IMR-90 (cell line): ENCODE data around the gene MYO1D. TPM values are rescaled to one million over a fixed set of nuclear protein-coding genes. Genes with fewer than 3 reads are reported as not detected.

Source experiments
- ATAC-seq: fragments of 200-7000 bp; cut with Tn5 transposase; 2 replicates; pipeline ENCODE4 v1.9.1; 2020; ENCODE audit warnings: low read depth, mild to moderate bottlenecking, moderate library complexity
- BruUV-seq: library from RNA; stranded (reverse); fragments of 400-500 nt; replicated peaks from 2 replicates; lab custom pipeline; 2021; lab: Mats Ljungman, UMichigan
- CTCF ChIA-PET: fragments of 300-600 bp; formaldehyde crosslinking; extraction: SDS; loops from one replicate; lab custom pipeline; 2021; ENCODE audit warnings: antibody characterized with exemption; lab: Yijun Ruan, JAX
- POLR2A ChIA-PET: fragments of 300-600 bp; sonication (Branson Sonifier 250); formaldehyde crosslinking; loops from one replicate; lab custom pipeline; 2022; ENCODE audit warnings: antibody characterized with exemption; ENCODE audit not compliant: unreplicated experiment; lab: Charles Lee
- DNase-seq: peaks from one replicate; pipeline ENCODE4 v3.0.0; 2013
- H2AFZ ChIP-seq: replicated peaks from 2 replicates; pipeline ENCODE3; 2013; ENCODE audit warnings: low read length, mild to moderate bottlenecking; ENCODE audit not compliant: poor library complexity
- H2AK5ac ChIP-seq: 2 replicates; pipeline ENCODE4 v1.6.1; 2013; ENCODE audit warnings: low read depth, low read length, inconsistent platforms
- H2AK9ac ChIP-seq: replicated peaks from 2 replicates; pipeline ENCODE3; 2013; ENCODE audit warnings: mild to moderate bottlenecking, low read depth, low read length, moderate library complexity; ENCODE audit not compliant: poor library complexity
- H2BK120ac ChIP-seq: 2 replicates; pipeline ENCODE4 v1.6.1; 2013; ENCODE audit warnings: low read depth, low read length, inconsistent platforms
- H2BK15ac ChIP-seq: 3 replicates; pipeline ENCODE4 v1.6.1; 2013; ENCODE audit warnings: low read depth, low read length, inconsistent platforms
- H2BK20ac ChIP-seq: 2 replicates; pipeline ENCODE4 v1.6.1; 2013; ENCODE audit warnings: low read depth, mild to moderate bottlenecking, inconsistent platforms, low read length, moderate library complexity
- H2BK5ac ChIP-seq: 2 replicates; pipeline ENCODE4 v1.6.1; 2013; ENCODE audit warnings: mild to moderate bottlenecking, low read depth, low read length, inconsistent platforms; ENCODE audit not compliant: poor library complexity, severe bottlenecking
- H3K14ac ChIP-seq: replicated peaks from 2 replicates; pipeline ENCODE4 v1.6.1; 2013; ENCODE audit warnings: low read depth, low read length, inconsistent platforms
- H3K18ac ChIP-seq: 2 replicates; pipeline ENCODE4 v1.6.1; 2013; ENCODE audit warnings: low read depth, low read length, control low read depth
- H3K23ac ChIP-seq: 2 replicates; pipeline ENCODE4 v1.6.1; 2013; ENCODE audit warnings: low read depth, low read length, inconsistent platforms
- H3K27ac ChIP-seq: 2 replicates; pipeline ENCODE4 v1.5.1; 2013; ENCODE audit warnings: mild to moderate bottlenecking, control low read depth, low read length; ENCODE audit not compliant: insufficient read depth
- H3K27me3 ChIP-seq: 2 replicates; pipeline ENCODE4 v1.6.1; 2013; ENCODE audit warnings: low read length; ENCODE audit not compliant: control insufficient read depth, insufficient read depth
- H3K36me3 ChIP-seq: 2 replicates; pipeline ENCODE4 v1.6.1; 2013; ENCODE audit warnings: low read length, mixed read lengths; ENCODE audit not compliant: control insufficient read depth, insufficient read depth
- H3K4ac ChIP-seq: 2 replicates; pipeline ENCODE4 v1.6.1; 2013; ENCODE audit warnings: low read depth, low read length, inconsistent platforms
- H3K4me1 ChIP-seq: 2 replicates; pipeline ENCODE4 v1.6.1; 2013; ENCODE audit warnings: low read length, mixed read lengths; ENCODE audit not compliant: control insufficient read depth, insufficient read depth
- H3K4me2 ChIP-seq: 2 replicates; pipeline ENCODE4 v1.6.1; 2013; ENCODE audit warnings: low read depth, mild to moderate bottlenecking, control low read depth, low read length, moderate library complexity
- H3K4me3 ChIP-seq: 2 replicates; pipeline ENCODE4 v1.5.1; 2013; ENCODE audit warnings: low read depth, mild to moderate bottlenecking, control low read depth, low read length, moderate library complexity; ENCODE audit not compliant: insufficient read depth
- H3K56ac ChIP-seq: 2 replicates; pipeline ENCODE4 v1.6.1; 2013; ENCODE audit warnings: low read length, inconsistent platforms; ENCODE audit not compliant: insufficient read depth; ENCODE audit errors: extremely low read depth
- H3K79me1 ChIP-seq, 2 experiments: 2 replicates each; pipeline ENCODE4 v1.6.1; 2013; ENCODE audit warnings: low read length in 2 of 2, inconsistent platforms in 1 of 2, low read depth in 1 of 2
- H3K9ac ChIP-seq: 2 replicates; pipeline ENCODE4 v1.6.1; 2013; ENCODE audit warnings: low read depth, low read length, control low read depth
- H3K9me1 ChIP-seq: 2 replicates; pipeline ENCODE4 v1.6.1; 2013; ENCODE audit warnings: low read length, inconsistent platforms; ENCODE audit not compliant: insufficient read depth
- H3K9me3 ChIP-seq: 2 replicates; pipeline ENCODE4 v1.6.1; 2013; ENCODE audit warnings: low read length; ENCODE audit not compliant: control insufficient read depth, insufficient read depth
- H4K20me1 ChIP-seq: 2 replicates; pipeline ENCODE4 v1.6.1; 2013; ENCODE audit warnings: low read length, inconsistent platforms; ENCODE audit not compliant: insufficient read depth
- H4K5ac ChIP-seq: 2 replicates; pipeline ENCODE4 v1.6.1; 2013; ENCODE audit warnings: mild to moderate bottlenecking, low read depth, low read length, control low read depth
- H4K8ac ChIP-seq, 2 experiments: 2 replicates each; pipeline ENCODE4 v1.6.1; 2013; ENCODE audit warnings: low read depth in 2 of 2, low read length in 2 of 2, control low read depth in 1 of 2, inconsistent platforms in 1 of 2
- H4K91ac ChIP-seq: 2 replicates; pipeline ENCODE4 v1.6.1; 2013; ENCODE audit warnings: low read depth, low read length, inconsistent platforms; ENCODE audit not compliant: insufficient read depth
- BHLHE40 ChIP-seq: fragments of 150-350 bp; IDR thresholded peaks from 2 replicates; pipeline ENCODE4 v1.6.1; 2016; ENCODE audit warnings: mild to moderate bottlenecking, low read depth, low read length
- CEBPB ChIP-seq: IDR thresholded peaks from 2 replicates; pipeline ENCODE4 v1.6.1; 2012; ENCODE audit warnings: low read depth, low read length, improper control_type of control experiment
- CHD1 ChIP-seq: IDR thresholded peaks from 2 replicates; pipeline ENCODE4 v1.6.1; 2012; ENCODE audit warnings: low read depth, low read length, improper control_type of control experiment
- FOS ChIP-seq: fragments of 150-350 bp; IDR thresholded peaks from 2 replicates; pipeline ENCODE4 v1.6.1; 2016; ENCODE audit warnings: low read depth, low read length
- MAFK ChIP-seq: IDR thresholded peaks from 2 replicates; pipeline ENCODE4 v1.6.1; 2012; ENCODE audit warnings: low read depth, low read length, improper control_type of control experiment
- MAZ ChIP-seq: IDR thresholded peaks from 2 replicates; pipeline ENCODE4 v1.6.1; 2012; ENCODE audit warnings: low read depth, mild to moderate bottlenecking, low read length, improper control_type of control experiment, moderate library complexity, borderline replicate concordance
- MXI1 ChIP-seq: IDR thresholded peaks from 2 replicates; pipeline ENCODE4 v1.6.1; 2012; ENCODE audit warnings: low read depth, mild to moderate bottlenecking, low read length, moderate library complexity, borderline replicate concordance
- NFE2L2 ChIP-seq: fragments of 150-350 bp; IDR thresholded peaks from 2 replicates; pipeline ENCODE4 v1.6.1; 2016; ENCODE audit warnings: low read depth, mild to moderate bottlenecking, low read length
- POLR2A ChIP-seq: IDR thresholded peaks from 2 replicates; pipeline ENCODE4 v1.6.1; 2012; ENCODE audit warnings: mild to moderate bottlenecking, low read depth, low read length
- RAD21 ChIP-seq: IDR thresholded peaks from 2 replicates; pipeline ENCODE4 v1.6.1; 2012; ENCODE audit warnings: low read length, improper control_type of control experiment
- RCOR1 ChIP-seq: IDR thresholded peaks from 2 replicates; pipeline ENCODE4 v1.6.1; 2012; ENCODE audit warnings: mild to moderate bottlenecking, low read length, improper control_type of control experiment; ENCODE audit not compliant: insufficient replicate concordance
- RFX5 ChIP-seq: IDR thresholded peaks from 2 replicates; pipeline ENCODE4 v1.8.0; 2012; ENCODE audit warnings: low read depth, mild to moderate bottlenecking, low read length, moderate library complexity
- SMC3 ChIP-seq: fragments of 150-350 bp; IDR thresholded peaks from 2 replicates; pipeline ENCODE4 v1.6.1; 2016; ENCODE audit warnings: low read depth, mild to moderate bottlenecking, antibody characterized with exemption, low read length, moderate library complexity
- WGBS, 2 experiments: methylation state at CpG; one replicate each; pipeline versions ENCODE4 v1.1.5 to v1.1.7; 2013; ENCODE audit warnings: missing lambda C conversion rate in 2 of 2; ENCODE audit not compliant: insufficient read length in 1 of 2; ENCODE audit errors: extremely low coverage in 2 of 2; 5-methylcytosine and 5-hydroxymethylcytosine counted together
- dilution Hi-C: fragments of 300-500 bp; cut with HindIII; formaldehyde crosslinking; loops from one replicate; pipeline ENCODE4 v1.14.3; 2018; ENCODE audit warnings: low sequenced_read_pairs; ENCODE audit not compliant: unreplicated experiment
- in situ Hi-C: fragments of 300-500 bp; cut with MboI; formaldehyde crosslinking; loops from 3 replicates; pipeline ENCODE4 v1.14.3; 2019; ENCODE audit warnings: low sequenced_read_pairs, inconsistent platforms, mixed read lengths
- intact Hi-C: fragments of 100-400 bp; cut with micrococcal nuclease; formaldehyde crosslinking; loops from 2 replicates; pipeline ENCODE4 v1.10.0; 2022
- polyA plus RNA-seq, 3 experiments: library from polyadenylated mRNA; depleted of rRNA; stranded (reverse); fragments of >200 nt; gene quantifications; 2 replicates each; pipeline ENCODE4 v1.2.3, GENCODE V29; 2012; ENCODE audit warnings: low replicate concordance in 1 of 3
- total RNA-seq: library from RNA; depleted of rRNA; stranded (reverse); fragments of >200 nt; gene quantifications from 2 replicates; pipeline ENCODE4 v1.2.3, GENCODE V29; 2012
- TF ChIP-seq, protein P1 (sequence below): fragments of 150-350 bp; IDR thresholded peaks from 2 replicates; pipeline ENCODE4 v1.6.1; 2016; ENCODE audit warnings: low read depth, mild to moderate bottlenecking, low read length, moderate library complexity, borderline replicate concordance
- TF ChIP-seq, protein P2 (sequence below): fragments of 150-350 bp; IDR thresholded peaks from 2 replicates; pipeline ENCODE4 v1.6.1; 2017; ENCODE audit warnings: mild to moderate bottlenecking, antibody characterized with exemption, low read length, low read depth
- TF ChIP-seq, protein P3 (sequence below): conservative IDR thresholded peaks from 2 replicates; pipeline ENCODE4 v1.5.1; 2012; ENCODE audit warnings: mild to moderate bottlenecking, low read depth, low read length, improper control_type of control experiment

The MYO1D gene
- total and polyA plus RNA-seq, 2 of the 4 experiments (the other 2 are of a cell fraction) = 0.63 to 0.90 TPM

- POLR2A ChIA-PET = no interaction called here
- in situ Hi-C loops = no loop called here
- H2BK15ac ChIP-seq = no peak overlapping the region
- CTCF ChIA-PET = no interaction called here
- no peak overlapping the region for H3K23ac ChIP-seq
- no peak overlapping the region for H2AFZ ChIP-seq
- no peaks in the 10 kb centered on the region for H4K20me1 ChIP-seq
- no peak overlapping the region for H3K4me3 ChIP-seq
- H3K9ac ChIP-seq = no peak overlapping the region
- no peak overlapping the region for H2BK5ac ChIP-seq
- DNase-seq (no peak), ATAC-seq (no peak)
- no peak overlapping the region for H2BK20ac ChIP-seq
- dilution Hi-C loops = no loop called here
- no peak overlapping the region for H2AK5ac ChIP-seq
- H3K36me3 ChIP-seq = no peaks in the 10 kb centered on the region
- H2BK120ac ChIP-seq = no peak overlapping the region
- H3K79me1 ChIP-seq = no peaks in the 10 kb centered on the region
- H3K4me1 ChIP-seq = no peaks in the 10 kb centered on the region
- no peak overlapping the region for H4K5ac ChIP-seq
- no peak for TF ChIP-seq RAD21
- TF ChIP-seq SMC3 = no peak
- no peak for TF ChIP-seq CHD1
- TF ChIP-seq MAFK = no peak
- TF ChIP-seq RFX5 = no peak
- TF ChIP-seq CEBPB = no peak
- TF ChIP-seq MAZ = no peak
- TF ChIP-seq NFE2L2 = no peak
- TF ChIP-seq, protein P1, sequence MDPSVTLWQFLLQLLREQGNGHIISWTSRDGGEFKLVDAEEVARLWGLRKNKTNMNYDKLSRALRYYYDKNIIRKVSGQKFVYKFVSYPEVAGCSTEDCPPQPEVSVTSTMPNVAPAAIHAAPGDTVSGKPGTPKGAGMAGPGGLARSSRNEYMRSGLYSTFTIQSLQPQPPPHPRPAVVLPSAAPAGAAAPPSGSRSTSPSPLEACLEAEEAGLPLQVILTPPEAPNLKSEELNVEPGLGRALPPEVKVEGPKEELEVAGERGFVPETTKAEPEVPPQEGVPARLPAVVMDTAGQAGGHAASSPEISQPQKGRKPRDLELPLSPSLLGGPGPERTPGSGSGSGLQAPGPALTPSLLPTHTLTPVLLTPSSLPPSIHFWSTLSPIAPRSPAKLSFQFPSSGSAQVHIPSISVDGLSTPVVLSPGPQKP = no peak
- TF ChIP-seq BHLHE40 = no peak
- TF ChIP-seq MXI1 = no peak
- no peak for TF ChIP-seq RCOR1
- TF ChIP-seq, protein P2, sequence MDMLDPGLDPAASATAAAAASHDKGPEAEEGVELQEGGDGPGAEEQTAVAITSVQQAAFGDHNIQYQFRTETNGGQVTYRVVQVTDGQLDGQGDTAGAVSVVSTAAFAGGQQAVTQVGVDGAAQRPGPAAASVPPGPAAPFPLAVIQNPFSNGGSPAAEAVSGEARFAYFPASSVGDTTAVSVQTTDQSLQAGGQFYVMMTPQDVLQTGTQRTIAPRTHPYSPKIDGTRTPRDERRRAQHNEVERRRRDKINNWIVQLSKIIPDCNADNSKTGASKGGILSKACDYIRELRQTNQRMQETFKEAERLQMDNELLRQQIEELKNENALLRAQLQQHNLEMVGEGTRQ = no peak
- no peak for TF ChIP-seq FOS
- no peak for TF ChIP-seq POLR2A
- TF ChIP-seq, protein P3, sequence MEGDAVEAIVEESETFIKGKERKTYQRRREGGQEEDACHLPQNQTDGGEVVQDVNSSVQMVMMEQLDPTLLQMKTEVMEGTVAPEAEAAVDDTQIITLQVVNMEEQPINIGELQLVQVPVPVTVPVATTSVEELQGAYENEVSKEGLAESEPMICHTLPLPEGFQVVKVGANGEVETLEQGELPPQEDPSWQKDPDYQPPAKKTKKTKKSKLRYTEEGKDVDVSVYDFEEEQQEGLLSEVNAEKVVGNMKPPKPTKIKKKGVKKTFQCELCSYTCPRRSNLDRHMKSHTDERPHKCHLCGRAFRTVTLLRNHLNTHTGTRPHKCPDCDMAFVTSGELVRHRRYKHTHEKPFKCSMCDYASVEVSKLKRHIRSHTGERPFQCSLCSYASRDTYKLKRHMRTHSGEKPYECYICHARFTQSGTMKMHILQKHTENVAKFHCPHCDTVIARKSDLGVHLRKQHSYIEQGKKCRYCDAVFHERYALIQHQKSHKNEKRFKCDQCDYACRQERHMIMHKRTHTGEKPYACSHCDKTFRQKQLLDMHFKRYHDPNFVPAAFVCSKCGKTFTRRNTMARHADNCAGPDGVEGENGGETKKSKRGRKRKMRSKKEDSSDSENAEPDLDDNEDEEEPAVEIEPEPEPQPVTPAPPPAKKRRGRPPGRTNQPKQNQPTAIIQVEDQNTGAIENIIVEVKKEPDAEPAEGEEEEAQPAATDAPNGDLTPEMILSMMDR = no peak
- H4K8ac ChIP-seq = no peak overlapping the region
- no peak overlapping the region for H3K4me2 ChIP-seq
- no peak overlapping the region for H3K14ac ChIP-seq
- H3K18ac ChIP-seq = no peak overlapping the region
- H4K91ac ChIP-seq = no peak overlapping the region
- no peak overlapping the region for H3K4ac ChIP-seq
- H3K56ac ChIP-seq = no peak overlapping the region
- H3K27ac ChIP-seq = no peak overlapping the region
- H3K27me3 ChIP-seq = peaks cover 2% of the 10 kb centered on the region; the same call in 1 of the 2 replicates
- WGBS, 2 experiments = no CpG with 5 or more reads among the region's 6 CpGs
- intact Hi-C loops = no loop called here
- H3K9me3 ChIP-seq = no peaks in the 10 kb centered on the region
- no TSS peak for BruUV-seq
- H3K9me1 ChIP-seq = no peaks in the 10 kb centered on the region
- H2AK9ac ChIP-seq = no peak overlapping the region
These were observed 313.3 kb downstream of the MYO1D start for GRCh38 chr17:32563583-32563982.
